ENCODE measurements around the gene TRIM42. TPM values are rescaled to one million over a fixed set of nuclear protein-coding genes. Genes with fewer than 3 reads are reported as not detected.

TRIM42 gene
- total RNA-seq, 1 donor from 2014 or later: not detected

- Mint-ChIP-seq H3K27ac (ENCODE audit: unreplicated experiment) (no peak overlapping the region), H3K4me1 (ENCODE audit: low read depth, unreplicated experiment) (no peaks in the 10 kb centered on the region)
Measured at GRCh38 chr3:140706360-140706759, 28.5 kb downstream of the TRIM42 start.

GRCh38 chr3:140708815-140709214 is 31.0 kb downstream of the TRIM42 start:
- Mint-ChIP-seq H3K9me3 (ENCODE audit: unreplicated experiment) (peaks cover 4% of the 10 kb centered on the region), H3K4me3 (ENCODE audit: unreplicated experiment) (no peak overlapping the region), H3K27me3 (ENCODE audit: unreplicated experiment) (no peaks in the 10 kb centered on the region), H3K36me3 (ENCODE audit: unreplicated experiment) (peaks cover 8% of the 10 kb centered on the region), H3K27ac (ENCODE audit: unreplicated experiment) (no peak overlapping the region), H3K4me1 (ENCODE audit: low read depth, unreplicated experiment) (peaks cover 5% of the 10 kb centered on the region)
- no peak for TF ChIP-seq CTCF (IDR thresholded peaks at IDR 0.05; ENCODE audit: partially characterized antibody, unreplicated experiment)
- DNase-seq: no peak

More at GRCh38 chr3:140706360-140706759, 28.5 kb downstream of the TRIM42 start:
- H3K27me3 Mint-ChIP-seq (ENCODE audit: unreplicated experiment): no peaks in the 10 kb centered on the region
- no peak for DNase-seq
- H3K9me3 Mint-ChIP-seq (ENCODE audit: unreplicated experiment): peaks cover 2% of the 10 kb centered on the region
- no peak for TF ChIP-seq CTCF (IDR thresholded peaks at IDR 0.05; ENCODE audit: partially characterized antibody, unreplicated experiment)
- peaks cover 8% of the 10 kb centered on the region for H3K36me3 Mint-ChIP-seq (ENCODE audit: unreplicated experiment)
- H3K4me3 Mint-ChIP-seq (ENCODE audit: unreplicated experiment): no peak overlapping the region

- DNase-seq: no peak
- Mint-ChIP-seq H3K4me3 (ENCODE audit: unreplicated experiment) (no peak overlapping the region), H3K36me3 (ENCODE audit: unreplicated experiment) (peaks cover 8% of the 10 kb centered on the region), H3K4me1 (ENCODE audit: low read depth, unreplicated experiment) (peaks cover 5% of the 10 kb centered on the region), H3K27ac (ENCODE audit: unreplicated experiment) (no peak overlapping the region), H3K27me3 (ENCODE audit: unreplicated experiment) (no peaks in the 10 kb centered on the region), H3K9me3 (ENCODE audit: unreplicated experiment) (peaks cover 4% of the 10 kb centered on the region)
- no peak for TF ChIP-seq CTCF (IDR thresholded peaks at IDR 0.05; ENCODE audit: partially characterized antibody, unreplicated experiment)
Measured at GRCh38 chr3:140709751-140710150, 31.9 kb downstream of the TRIM42 start.

GRCh38 chr3:140710711-140711389 is 33.0 kb downstream of the TRIM42 start:
- H3K27ac Mint-ChIP-seq (ENCODE audit: unreplicated experiment): peak overlapping the region; percentile 12
- H3K27me3 Mint-ChIP-seq (ENCODE audit: unreplicated experiment): no peaks in the 10 kb centered on the region
- H3K9me3 Mint-ChIP-seq (ENCODE audit: unreplicated experiment): peaks cover 4% of the 10 kb centered on the region
- no peak for TF ChIP-seq CTCF (IDR thresholded peaks at IDR 0.05; ENCODE audit: partially characterized antibody, unreplicated experiment)
- DNase-seq: no peak
- no peak overlapping the region for H3K4me3 Mint-ChIP-seq (ENCODE audit: unreplicated experiment)
- H3K4me1 Mint-ChIP-seq (ENCODE audit: low read depth, unreplicated experiment): peaks cover 9% of the 10 kb centered on the region
- H3K36me3 Mint-ChIP-seq (ENCODE audit: unreplicated experiment): peaks cover 8% of the 10 kb centered on the region

GRCh38 chr3:140711390-140712035 is 33.6 kb downstream of the TRIM42 start:
- Mint-ChIP-seq H3K27ac (ENCODE audit: unreplicated experiment) (no peak overlapping the region), H3K36me3 (ENCODE audit: unreplicated experiment) (peaks cover 2% of the 10 kb centered on the region), H3K9me3 (ENCODE audit: unreplicated experiment) (peaks cover 4% of the 10 kb centered on the region), H3K4me1 (ENCODE audit: low read depth, unreplicated experiment) (peaks cover 9% of the 10 kb centered on the region), H3K27me3 (ENCODE audit: unreplicated experiment) (no peaks in the 10 kb centered on the region), H3K4me3 (ENCODE audit: unreplicated experiment) (no peak overlapping the region)
- DNase-seq: no peak
- no peak for TF ChIP-seq CTCF (IDR thresholded peaks at IDR 0.05; ENCODE audit: partially characterized antibody, unreplicated experiment)

Data from glutamatergic neuron (in vitro differentiated cells).